Gastrocnemius medialis (tissue), 4 donors: ENCODE data around the gene FAM131C.

Experiments used
- CTCF ChIP-seq, 5 experiments: fragments of 450-650 bp in 3 of 5; fragments of 200-600 bp in 2 of 5; sonication (generic) in 2 of 5; IDR thresholded peaks in 4 of 5; conservative IDR thresholded peaks in 1 of 5; 1 replicate in 4 of 5; 2 replicates in 1 of 5; pipeline ENCODE4 v1.5.1; 2016 to 2019; ENCODE audit warnings: antibody characterized with exemption in 5 of 5, mild to moderate bottlenecking in 3 of 5, moderate library complexity in 3 of 5
- POLR2A ChIP-seq, 2 donors: fragments of 450-650 bp; IDR thresholded peaks; one replicate each; pipeline ENCODE4 v1.6.1; 2017; ENCODE audit warnings: antibody characterized with exemption in 2 of 2, mild to moderate bottlenecking in 2 of 2, moderate library complexity in 2 of 2

- TF ChIP-seq CTCF (IDR thresholded peaks at IDR 0.05 in 4 of 5, conservative IDR thresholded peaks at IDR 0.05 in 1 of 5): no peak
- no peak for TF ChIP-seq POLR2A (IDR thresholded peaks at IDR 0.05)
These were observed 46.5 kb upstream of the FAM131C start for GRCh38 chr1:16119926-16120325.
